Ovary (tissue), 9 donors: ENCODE results near the gene QPCT. TPM values are rescaled to one million over a fixed set of nuclear protein-coding genes. Genes with fewer than 3 reads are reported as not detected.

Experiments
- DNase-seq, 5 donors: peaks; one replicate each; pipeline ENCODE4 v3.0.0-alpha.2; 2019 to 2020
- H3K27ac ChIP-seq, 2 donors: fragments of 200-600 bp; one replicate each; pipeline versions ENCODE4 v1.5.1 to v1.8.0; 2019 to 2022
- H3K27me3 ChIP-seq: fragments of 200-600 bp; one replicate; pipeline ENCODE4 v1.8.0; 2022
- H3K36me3 ChIP-seq: fragments of 200-600 bp; sonication (generic); one replicate; pipeline ENCODE4 v1.5.1; 2019
- H3K4me1 ChIP-seq: one replicate; pipeline ENCODE4 v1.8.1; 2013; ENCODE audit warnings: mild to moderate bottlenecking, moderate library complexity; ENCODE audit not compliant: insufficient read depth
- H3K4me3 ChIP-seq: fragments of 200-600 bp; sonication (generic); one replicate; pipeline ENCODE4 v1.5.1; 2017
- H3K9me3 ChIP-seq, 2 donors: fragments of 200-600 bp in 1 of 2; sonication (generic) in 1 of 2; one replicate each; pipeline versions ENCODE4 v1.5.1 to v1.8.1; 2013 to 2019; ENCODE audit warnings: mild to moderate bottlenecking in 1 of 2, moderate library complexity in 1 of 2
- EP300 ChIP-seq: sonication (generic); formaldehyde crosslinking; IDR thresholded peaks from one replicate; pipeline ENCODE4 v1.6.1; 2017; ENCODE audit warnings: antibody characterized with exemption
- POLR2A ChIP-seq: fragments of 450-650 bp; IDR thresholded peaks from one replicate; pipeline ENCODE4 v1.6.1; 2017; ENCODE audit warnings: antibody characterized with exemption, mild to moderate bottlenecking, moderate library complexity
- WGBS, 3 donors: extraction: QIAGEN DNeasy Blood & Tissue Kit in 1 of 3; methylation state at CpG; one replicate each; pipeline versions ENCODE4 v1.1.5 to v1.1.7; 2013 to 2017; 5-methylcytosine and 5-hydroxymethylcytosine counted together
- intact Hi-C, 4 donors: fragments of 100-400 bp; cut with DNase I; formaldehyde crosslinking; loops; one replicate each; pipeline versions ENCODE4 v1.11.0 to v1.15.1; 2022 to 2023
- polyA plus RNA-seq, 2 donors: library from polyadenylated mRNA; stranded (reverse); fragments of 200-250 nt in 1 of 2; fragments of 350-450 nt in 1 of 2; fragmentation: Illumina TruSeq in 1 of 2; extraction: RNeasy Lipid Tissue Mini Kit (QIAGEN cat#74804) in 1 of 2; gene quantifications; one replicate each; pipeline ENCODE4 v1.2.3, GENCODE V29; 2013 to 2014
- small RNA-seq: library from RNA; depleted of rRNA; stranded (forward); fragments of <200 nt; gene quantifications from one replicate; pipeline ENCODE3, GENCODE V24; 2016
- total RNA-seq, 7 donors: library from RNA; depleted of rRNA in 2 of 7; stranded (reverse); fragments of >200 nt in 2 of 7; fragmentation: NEBNext Ultra II Directional in 3 of 7; extraction: Animal tissue kit (Norgen Biotek cat#: 25700) in 3 of 7; gene quantifications; one replicate each; pipeline versions ENCODE4 v1.1.0 to v1.2.4, GENCODE V29; 2016 to 2023
- TF ChIP-seq, protein P1 (sequence below), 3 donors: fragments of 450-650 bp in 2 of 3; fragments of 200-600 bp in 1 of 3; IDR thresholded peaks; one replicate each; pipeline versions ENCODE4 v1.5.1 to v1.8.0; 2016 to 2022; ENCODE audit warnings: antibody characterized with exemption in 3 of 3, mild to moderate bottlenecking in 1 of 3
- donor health status: DM: no; HTN: no; CAD: no; lungs with moderate emphysema.
- donor health status: DM: no; HTN: no; CAD: no.
- donor health status: Bipolar disorder and iron deficiency.
- donor health status: DM: yes; HTN: yes; CAD: no.
- donor health status: DM: no; HTN: no; CAD: no.
- donor health status: DM: yes; HTN: yes; CAD: no.

QPCT gene
- total and polyA plus RNA-seq, 9 donors: 0.35 to 17.7 (median 1.5) TPM

DNA sequence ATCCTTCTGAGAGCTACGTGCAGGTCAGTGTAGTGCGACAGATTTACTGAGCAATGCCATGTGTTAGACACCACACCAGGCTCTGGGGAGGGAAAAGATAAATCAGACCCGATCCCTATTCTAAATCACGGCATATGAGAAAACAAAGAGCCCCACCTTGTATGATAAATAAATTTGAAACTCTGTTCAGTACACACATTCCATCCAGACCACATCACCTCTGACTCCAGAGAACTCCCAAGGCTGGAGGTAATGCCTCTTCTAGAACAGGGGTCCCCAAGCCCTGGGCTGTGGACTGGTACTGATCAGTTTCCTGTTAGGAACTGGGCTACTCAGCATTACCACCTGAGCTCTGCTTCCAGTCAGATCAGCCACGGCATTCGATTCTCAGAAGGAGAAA, 77.3 kb downstream of the QPCT start:
- 68 to 74% (median 71%) methylated on average over 6 of the region's 6 CpGs for WGBS, 3 donors

DNA sequence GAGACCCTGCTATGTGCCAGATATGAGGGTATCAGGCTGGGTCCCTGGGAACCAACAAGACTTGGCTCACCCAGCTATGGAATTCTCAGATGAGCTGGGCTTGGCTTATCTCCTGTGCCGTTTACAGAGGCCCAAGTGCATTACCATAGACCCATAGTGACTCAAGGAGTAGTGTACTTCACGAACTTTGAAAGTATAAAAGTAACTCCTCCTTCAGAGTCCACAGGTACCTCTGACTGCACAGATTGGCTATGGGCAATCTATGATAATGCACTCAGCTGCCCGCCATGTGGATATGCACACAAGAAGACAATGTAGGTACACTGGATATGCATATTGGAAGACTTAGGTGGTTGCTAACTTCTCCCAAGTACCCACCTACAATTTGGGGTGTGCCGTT, 78.4 kb downstream of the QPCT start:
- intact Hi-C loops: no loop called here
- Histone ChIP-seq H3K9me3 (no peaks in the 10 kb centered on the region), H3K4me1 (no peaks in the 10 kb centered on the region), H3K27me3 (no peaks in the 10 kb centered on the region), H3K36me3 (no peaks in the 10 kb centered on the region), H3K4me3 (no peak overlapping the region), H3K27ac (no peak overlapping the region)
- no peak for DNase-seq
- WGBS, 3 donors: 96 to 99% (median 97%) methylated on average over 4 of the region's 4 CpGs
- TF ChIP-seq EP300: no peak
- TF ChIP-seq, protein P1, sequence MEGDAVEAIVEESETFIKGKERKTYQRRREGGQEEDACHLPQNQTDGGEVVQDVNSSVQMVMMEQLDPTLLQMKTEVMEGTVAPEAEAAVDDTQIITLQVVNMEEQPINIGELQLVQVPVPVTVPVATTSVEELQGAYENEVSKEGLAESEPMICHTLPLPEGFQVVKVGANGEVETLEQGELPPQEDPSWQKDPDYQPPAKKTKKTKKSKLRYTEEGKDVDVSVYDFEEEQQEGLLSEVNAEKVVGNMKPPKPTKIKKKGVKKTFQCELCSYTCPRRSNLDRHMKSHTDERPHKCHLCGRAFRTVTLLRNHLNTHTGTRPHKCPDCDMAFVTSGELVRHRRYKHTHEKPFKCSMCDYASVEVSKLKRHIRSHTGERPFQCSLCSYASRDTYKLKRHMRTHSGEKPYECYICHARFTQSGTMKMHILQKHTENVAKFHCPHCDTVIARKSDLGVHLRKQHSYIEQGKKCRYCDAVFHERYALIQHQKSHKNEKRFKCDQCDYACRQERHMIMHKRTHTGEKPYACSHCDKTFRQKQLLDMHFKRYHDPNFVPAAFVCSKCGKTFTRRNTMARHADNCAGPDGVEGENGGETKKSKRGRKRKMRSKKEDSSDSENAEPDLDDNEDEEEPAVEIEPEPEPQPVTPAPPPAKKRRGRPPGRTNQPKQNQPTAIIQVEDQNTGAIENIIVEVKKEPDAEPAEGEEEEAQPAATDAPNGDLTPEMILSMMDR (IDR thresholded peaks at IDR 0.05): no peak
- TF ChIP-seq POLR2A: no peak

More for the DNA sequence above, 77.3 kb downstream of the QPCT start:
- Histone ChIP-seq H3K27ac (no peak overlapping the region), H3K4me3 (no peak overlapping the region), H3K9me3 (no peaks in the 10 kb centered on the region), H3K27me3 (no peaks in the 10 kb centered on the region), H3K4me1 (no peaks in the 10 kb centered on the region), H3K36me3 (no peaks in the 10 kb centered on the region)
- no peak for TF ChIP-seq POLR2A
- TF ChIP-seq, protein P1 (IDR thresholded peaks at IDR 0.05): no peak
- no peak for TF ChIP-seq EP300
- DNase-seq: no peak
- intact Hi-C loops: no loop called here

Small RNAs within 50 kb of the gene (small RNA-seq; reads per million reads assigned to genes)
- gene RNU6-939P: not detected

Other genes starting within 250 kb of the QPCT start
- 10 to 100 TPM; 18.8 to 63.2 (median 44.2) TPM for gene EIF2AK2, start 187.7 kb upstream of the QPCT start, total RNA-seq
- 10 to 100 TPM; 12.0 to 39.4 TPM for gene EIF2AK2, start 187.7 kb upstream of the QPCT start, polyA plus RNA-seq
- gene SULT6B1, start 156.0 kb upstream of the QPCT start, total RNA-seq: not detected
- gene SULT6B1, start 156.0 kb upstream of the QPCT start, polyA plus RNA-seq: not detected
- gene CEBPZOS, start 148.1 kb upstream of the QPCT start, total RNA-seq: 10 to 100 TPM; 22.6 to 47.4 (median 44.8) TPM
- gene CEBPZOS, start 148.1 kb upstream of the QPCT start, polyA plus RNA-seq: 10 to 100 TPM; 33.0 to 41.1 TPM
- 10 to 100 TPM; 27.0 to 56.5 (median 49.3) TPM for gene CEBPZ, start 113.0 kb upstream of the QPCT start, total RNA-seq
- gene CEBPZ, start 113.0 kb upstream of the QPCT start, polyA plus RNA-seq: 10 to 100 TPM; 24.0 to 41.8 TPM
- 10 to 100 TPM; 12.3 to 17.9 (median 14.7) TPM for gene NDUFAF7, start 113.0 kb upstream of the QPCT start, total RNA-seq
- 10 to 100 TPM; 11.3 to 11.5 TPM for gene NDUFAF7, start 113.0 kb upstream of the QPCT start, polyA plus RNA-seq
- 10 to 100 TPM; 30.4 to 48.8 (median 43.7) TPM for gene PRKD3, start 19.8 kb upstream of the QPCT start, total RNA-seq
- 10 to 100 TPM; 13.7 to 20.6 TPM for gene PRKD3, start 19.8 kb upstream of the QPCT start, polyA plus RNA-seq